Keratinocyte (primary cell): ENCODE measurements around the gene ZP2. TPM values are rescaled to one million over a fixed set of nuclear protein-coding genes. Genes with fewer than 3 reads are reported as not detected.

Experiments
- DNase-seq: peaks from one replicate; pipeline ENCODE4 v3.0.0-alpha.2; 2011; ENCODE audit warnings: low read depth, missing footprints, low spot score
- FAIRE-seq: peaks from 2 replicates; lab custom pipeline; 2011; peaks lifted over from hg19 to GRCh38; lab: Jason Lieb, UNC
- H2AFZ ChIP-seq: 2 replicates; pipeline ENCODE4 v1.6.0; 2012; ENCODE audit warnings: low read length, control low read depth, inconsistent platforms; ENCODE audit not compliant: control insufficient read depth
- H3K27ac ChIP-seq: 2 replicates; pipeline ENCODE4 v1.5.1; 2011; ENCODE audit warnings: low read length; ENCODE audit not compliant: control insufficient read depth, insufficient read depth
- H3K27me3 ChIP-seq: 3 replicates; pipeline ENCODE4 v1.6.0; 2011; ENCODE audit warnings: low read length; ENCODE audit not compliant: control insufficient read depth, insufficient read depth; ENCODE audit errors: extremely low read depth
- H3K36me3 ChIP-seq, 2 experiments: 2 replicates in 1 of 2; 3 replicates in 1 of 2; pipeline ENCODE4 v1.5.1; 2011; ENCODE audit warnings: low read length in 2 of 2, mild to moderate bottlenecking in 1 of 2; ENCODE audit not compliant: control insufficient read depth in 2 of 2, insufficient read depth in 2 of 2; ENCODE audit errors: extremely low read depth in 1 of 2
- H3K4me1 ChIP-seq: 3 replicates; pipeline ENCODE4 v1.5.1; 2011; ENCODE audit warnings: low read length; ENCODE audit not compliant: control insufficient read depth, insufficient read depth; ENCODE audit errors: extremely low read depth
- H3K4me2 ChIP-seq: 3 replicates; pipeline ENCODE4 v1.6.0; 2011; ENCODE audit warnings: low read depth, low read length; ENCODE audit not compliant: control insufficient read depth, insufficient read depth; ENCODE audit errors: extremely low read depth
- H3K4me3 ChIP-seq, 3 experiments: fragments of 200-600 bp in 1 of 3; sonication (generic) in 1 of 3; 2 replicates in 2 of 3; 3 replicates in 1 of 3; pipeline ENCODE4 v1.5.1; 2011 to 2016; ENCODE audit warnings: low read length in 3 of 3, mild to moderate bottlenecking in 3 of 3, control low read depth in 2 of 3, inconsistent platforms in 1 of 3, low read depth in 1 of 3, mixed read lengths in 1 of 3, mixed run types in 1 of 3, moderate library complexity in 1 of 3; ENCODE audit not compliant: control insufficient read depth in 2 of 3, insufficient read depth in 2 of 3; ENCODE audit errors: extremely low read depth in 1 of 3
- H3K79me2 ChIP-seq: 2 replicates; pipeline ENCODE4 v1.6.0; 2012; ENCODE audit warnings: low read length; ENCODE audit not compliant: control insufficient read depth, insufficient read depth
- H3K9ac ChIP-seq: 3 replicates; pipeline ENCODE4 v1.6.0; 2011; ENCODE audit warnings: low read length; ENCODE audit not compliant: control insufficient read depth, insufficient read depth; ENCODE audit errors: extremely low read depth
- H3K9me1 ChIP-seq: 3 replicates; pipeline ENCODE4 v1.6.0; 2011; ENCODE audit warnings: low read length; ENCODE audit not compliant: control insufficient read depth, insufficient read depth; ENCODE audit errors: extremely low read depth
- H3K9me3 ChIP-seq: 2 replicates; pipeline ENCODE4 v1.5.1; 2012; ENCODE audit warnings: low read depth, low read length; ENCODE audit not compliant: control insufficient read depth
- H4K20me1 ChIP-seq: 3 replicates; pipeline ENCODE4 v1.6.0; 2011; ENCODE audit warnings: low read length; ENCODE audit not compliant: control insufficient read depth, insufficient read depth; ENCODE audit errors: extremely low read depth
- CTCF ChIP-seq, 3 experiments: IDR thresholded peaks in 1 of 3; conservative IDR thresholded peaks in 1 of 3; optimal IDR thresholded peaks in 1 of 3; 2 replicates in 2 of 3; 3 replicates in 1 of 3; pipeline versions ENCODE3 to v1.5.1; 2011; ENCODE audit warnings: low read length in 3 of 3, mild to moderate bottlenecking in 3 of 3, moderate library complexity in 2 of 3, control low read depth in 1 of 3, inconsistent platforms in 1 of 3; ENCODE audit not compliant: insufficient read depth in 2 of 3; ENCODE audit errors: extremely low read depth in 1 of 3
- EZH2 ChIP-seq: IDR thresholded peaks from one replicate; pipeline ENCODE4 v1.6.1; 2012; ENCODE audit warnings: inconsistent platforms, mild to moderate bottlenecking, low read length, moderate library complexity
- dilution Hi-C: fragments of 300-500 bp; cut with MboI; formaldehyde crosslinking; loops from one replicate; pipeline ENCODE4 v1.7.0; 2020; ENCODE audit warnings: low sequenced_read_pairs; ENCODE audit not compliant: extremely low pct_ligation_motif_present
- polyA plus RNA-seq, 5 experiments: library from polyadenylated mRNA; depleted of rRNA in 3 of 5; stranded (reverse) in 3 of 5; stranded (forward) in 1 of 5; unstranded in 1 of 5; fragments of >200 nt; gene quantifications; 1 replicate in 1 of 5; 2 replicates in 3 of 5; 3 replicates in 1 of 5; pipeline versions ENCODE4 v1.2.1 to v1.2.3, GENCODE V29; 2011 to 2012; ENCODE audit warnings: missing spikeins in 2 of 5, low read depth in 1 of 5, low replicate concordance in 1 of 5

Gene ZP2
- polyA plus RNA-seq, 1 donor (not counting 4 experiments of a cell fraction or from before 2014, with no cell fraction given), result not detected

DNA sequence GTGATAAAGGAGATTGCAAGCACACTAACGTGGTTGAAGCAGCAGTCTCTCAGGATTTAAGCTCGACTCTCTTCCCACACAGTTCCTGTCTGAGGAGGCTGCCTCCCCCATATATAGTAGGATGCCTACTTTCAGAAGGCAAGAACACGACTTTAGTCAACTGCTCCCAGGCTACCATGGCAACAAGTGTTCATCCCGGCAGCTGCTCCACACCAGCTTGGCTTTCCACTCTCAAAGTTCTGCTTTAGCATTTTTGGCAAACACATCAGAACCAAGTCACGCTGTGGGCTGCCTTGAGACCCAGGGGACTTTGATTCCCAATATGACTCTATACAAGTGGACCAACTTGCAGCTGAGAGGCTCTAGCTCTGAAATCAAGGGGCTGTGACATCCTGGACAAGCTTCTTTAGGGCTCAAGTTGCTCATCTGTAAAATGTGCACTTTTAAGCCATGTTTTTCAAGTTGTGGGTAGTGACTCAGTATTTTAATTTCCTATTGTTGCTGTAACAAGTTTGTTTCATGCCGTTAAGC, 16.5 kb downstream of the ZP2 start:
- FAIRE-seq (no peak), DNase-seq (no peak)
- no peak for TF ChIP-seq CTCF (optimal IDR thresholded peaks at IDR 0.05 in 1 of 3, IDR thresholded peaks at IDR 0.05 in 1 of 3, conservative IDR thresholded peaks at IDR 0.05 in 1 of 3; ENCODE audit: extremely low read depth in 1 of 3, insufficient read depth in 2 of 3, low read length in 3 of 3)
- TF ChIP-seq EZH2, result no peak
- Histone ChIP-seq H3K27me3 (no peaks in the 10 kb centered on the region), H3K4me1 (no peaks in the 10 kb centered on the region), H4K20me1 (no peaks in the 10 kb centered on the region), H3K9me1 (no peaks in the 10 kb centered on the region), H3K79me2 (no peaks in the 10 kb centered on the region), H3K4me2 (no peak overlapping the region), H3K4me3 (no peak overlapping the region), H3K9ac (no peak overlapping the region), H3K27ac (no peak overlapping the region), H3K36me3 (no peaks in the 10 kb centered on the region), H3K9me3 (no peaks in the 10 kb centered on the region), H2AFZ (no peak overlapping the region)
- dilution Hi-C loops, result no loop called here

DNA sequence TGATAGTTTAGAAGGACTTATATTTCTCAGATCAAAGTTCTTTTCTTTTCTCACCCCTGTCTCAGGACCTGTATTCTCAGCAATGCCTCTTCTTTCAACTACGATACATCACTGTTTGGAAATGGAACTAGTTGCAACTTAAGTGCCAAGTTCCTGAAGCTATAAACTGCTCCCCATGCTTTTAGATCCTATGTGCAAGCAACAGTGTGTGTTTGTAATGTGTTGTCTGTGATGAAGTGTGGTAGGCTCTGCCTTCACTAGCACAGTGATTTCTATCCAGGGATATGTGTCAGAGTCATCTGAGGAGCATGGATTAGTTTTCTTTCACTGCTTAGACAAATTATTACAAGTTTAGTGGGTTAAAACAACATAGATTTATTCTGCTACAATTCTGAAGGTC, 18.4 kb downstream of the ZP2 start:
- H3K79me2 ChIP-seq, result no peaks in the 10 kb centered on the region
- H3K9me1 ChIP-seq, result no peaks in the 10 kb centered on the region
- peaks cover 7% of the 10 kb centered on the region for H3K4me1 ChIP-seq
- H3K36me3 ChIP-seq, result no peaks in the 10 kb centered on the region
- H3K4me3 ChIP-seq, result no peak overlapping the region
- no peak overlapping the region for H3K27ac ChIP-seq
- dilution Hi-C loops, result no loop called here
- no peak for DNase-seq
- no peaks in the 10 kb centered on the region for H3K9me3 ChIP-seq
- H4K20me1 ChIP-seq, result no peaks in the 10 kb centered on the region
- H2AFZ ChIP-seq, result no peak overlapping the region
- TF ChIP-seq EZH2, result no peak
- no peak overlapping the region for H3K4me2 ChIP-seq
- H3K9ac ChIP-seq, result no peak overlapping the region
- H3K27me3 ChIP-seq, result no peaks in the 10 kb centered on the region
- FAIRE-seq, result no peak

DNA sequence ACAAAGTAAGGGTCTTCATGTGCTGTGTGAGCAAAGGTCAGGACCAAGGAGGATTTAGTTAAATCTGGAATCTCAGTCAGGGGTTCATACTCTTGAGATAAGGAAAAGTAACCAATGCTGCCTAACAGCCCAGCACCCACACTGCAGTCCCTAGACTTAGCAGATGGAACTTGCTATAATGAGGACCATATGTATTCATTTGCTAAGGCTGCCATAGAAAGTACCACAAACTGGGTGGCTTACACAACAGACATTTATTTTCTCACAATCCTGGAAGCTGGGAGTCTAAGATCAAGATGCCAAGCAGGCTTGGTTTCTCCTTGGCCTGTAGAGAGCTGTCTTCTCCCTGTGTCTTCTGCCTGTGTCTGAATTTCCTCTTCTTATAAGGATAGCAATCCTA, 20.8 kb downstream of the ZP2 start:
- H3K9me3 ChIP-seq, result no peaks in the 10 kb centered on the region
- DNase-seq, result no peak
- peaks cover 10% of the 10 kb centered on the region for H3K4me1 ChIP-seq
- H3K27ac ChIP-seq, result no peak overlapping the region
- no peak for FAIRE-seq
- H3K9ac ChIP-seq, result no peak overlapping the region
- H3K4me3 ChIP-seq, result no peak overlapping the region
- dilution Hi-C loops, result no loop called here
- no peaks in the 10 kb centered on the region for H3K79me2 ChIP-seq
- H3K36me3 ChIP-seq, result no peaks in the 10 kb centered on the region
- no peak overlapping the region for H3K4me2 ChIP-seq
- no peaks in the 10 kb centered on the region for H3K27me3 ChIP-seq
- no peaks in the 10 kb centered on the region for H3K9me1 ChIP-seq
- no peak for TF ChIP-seq EZH2
- no peak for TF ChIP-seq CTCF (optimal IDR thresholded peaks at IDR 0.05 in 1 of 3, IDR thresholded peaks at IDR 0.05 in 1 of 3, conservative IDR thresholded peaks at IDR 0.05 in 1 of 3; ENCODE audit: extremely low read depth in 1 of 3, insufficient read depth in 2 of 3, low read length in 3 of 3)
- no peaks in the 10 kb centered on the region for H4K20me1 ChIP-seq
- H2AFZ ChIP-seq, result no peak overlapping the region
